Fibroblast of lung (primary cell): Measurements from ENCODE around the gene DDR1. TPM values are rescaled to one million over a fixed set of nuclear protein-coding genes. Genes with fewer than 3 reads are reported as not detected.

Experiments used
- DNase-seq, 2 donors: peaks; one replicate each; pipeline versions ENCODE4 v3.0.0 to v3.0.0-alpha.2; 2010; ENCODE audit warnings: low read depth in 2 of 2
- H2AFZ ChIP-seq: 2 replicates; pipeline ENCODE4 v1.5.1; 2012; ENCODE audit warnings: low read length, control low read depth, inconsistent platforms
- H3K27ac ChIP-seq: 2 replicates; pipeline ENCODE4 v1.5.1; 2011; ENCODE audit warnings: low read length, control low read depth; ENCODE audit not compliant: insufficient read depth
- H3K27me3 ChIP-seq: 2 replicates; pipeline ENCODE4 v1.5.1; 2011; ENCODE audit warnings: mild to moderate bottlenecking, low read length; ENCODE audit not compliant: control insufficient read depth, insufficient read depth
- H3K36me3 ChIP-seq: 2 replicates; pipeline ENCODE4 v1.5.1; 2011; ENCODE audit warnings: low read length; ENCODE audit not compliant: control insufficient read depth, insufficient read depth
- H3K4me1 ChIP-seq: 2 replicates; pipeline ENCODE4 v1.5.1; 2011; ENCODE audit warnings: low read length; ENCODE audit not compliant: control insufficient read depth, insufficient read depth; ENCODE audit errors: extremely low read depth
- H3K4me2 ChIP-seq: 2 replicates; pipeline ENCODE4 v1.5.1; 2011; ENCODE audit warnings: low read length, control low read depth; ENCODE audit not compliant: insufficient read depth; ENCODE audit errors: extremely low read depth
- H3K4me3 ChIP-seq, 4 experiments: fragments of 200-600 bp in 1 of 4; sonication (generic) in 1 of 4; replicated peaks in 1 of 4; 2 replicates each; pipeline ENCODE4 v1.5.1; 2011 to 2016; ENCODE audit warnings: low read length in 4 of 4, low read depth in 3 of 4, mild to moderate bottlenecking in 3 of 4, control low read depth in 2 of 4, inconsistent platforms in 1 of 4, mixed read lengths in 1 of 4; ENCODE audit not compliant: insufficient read depth in 1 of 4; ENCODE audit errors: control extremely low read depth in 1 of 4
- H3K79me2 ChIP-seq: 2 replicates; pipeline ENCODE4 v1.5.1; 2012; ENCODE audit warnings: mild to moderate bottlenecking, low read length, inconsistent platforms; ENCODE audit not compliant: control insufficient read depth, insufficient read depth
- H3K9ac ChIP-seq: 2 replicates; pipeline ENCODE4 v1.5.1; 2011; ENCODE audit warnings: mild to moderate bottlenecking, low read length, control low read depth; ENCODE audit not compliant: insufficient read depth
- H3K9me3 ChIP-seq: 2 replicates; pipeline ENCODE4 v1.5.1; 2012; ENCODE audit warnings: low read depth, low read length; ENCODE audit not compliant: control insufficient read depth, insufficient read depth
- H4K20me1 ChIP-seq: 2 replicates; pipeline ENCODE4 v1.5.1; 2011; ENCODE audit warnings: low read length; ENCODE audit not compliant: control insufficient read depth, insufficient read depth; ENCODE audit errors: extremely low read depth
- EZH2 ChIP-seq: IDR thresholded peaks from 2 replicates; pipeline ENCODE4 v1.5.1; 2012; ENCODE audit warnings: low read length, control low read depth, mild to moderate bottlenecking; ENCODE audit errors: missing control alignments
- polyA plus RNA-seq, 2 donors: library from polyadenylated mRNA; depleted of rRNA in 1 of 2; stranded (reverse) in 1 of 2; unstranded in 1 of 2; fragments of >200 nt; gene quantifications; 2 replicates each; pipeline ENCODE4 v1.2.1, GENCODE V29; 2011 to 2012; ENCODE audit warnings: missing spikeins in 1 of 2
- total RNA-seq: library from RNA; depleted of rRNA; stranded (reverse); fragments of >200 nt; gene quantifications from 2 replicates; pipeline ENCODE4 v1.2.1, GENCODE V29; 2014
- TF ChIP-seq, protein P1 (sequence below), 2 donors: IDR thresholded peaks in 1 of 2; conservative IDR thresholded peaks in 1 of 2; 1 replicate in 1 of 2; 2 replicates in 1 of 2; pipeline ENCODE4 v1.5.1; 2011 to 2012; ENCODE audit warnings: low read length in 2 of 2, control low read depth in 1 of 2, inconsistent platforms in 1 of 2, low read depth in 1 of 2, mild to moderate bottlenecking in 1 of 2

Gene DDR1
- total and polyA plus RNA-seq, 2 donors (not counting 1 experiment from before 2014, with no cell fraction given): 10.9 to 17.5 TPM

DNA sequence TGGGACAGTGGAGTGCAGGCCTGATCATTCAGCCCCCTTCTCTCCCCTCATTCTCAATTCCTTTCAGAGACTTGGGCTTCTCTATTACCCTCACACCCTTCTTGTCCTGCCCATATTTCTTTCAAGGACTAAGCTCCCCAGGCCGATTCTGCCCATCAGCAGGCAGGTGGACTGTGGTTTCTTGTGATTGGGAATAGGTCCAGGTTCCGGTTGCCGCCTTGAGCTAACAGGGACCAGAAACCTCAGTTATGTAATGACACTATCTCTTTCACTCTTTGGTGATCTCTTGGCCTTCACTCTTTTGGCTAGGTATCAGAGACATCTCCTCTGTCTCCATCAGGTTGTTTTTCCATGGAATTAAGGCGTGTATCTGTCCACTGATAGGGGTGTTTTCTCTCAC lies 62.9 kb downstream of the DDR1 start:
- H3K4me1 ChIP-seq: peaks cover 3% of the 10 kb centered on the region
- H3K27ac ChIP-seq: no peak overlapping the region
- no peak overlapping the region for H3K4me3 ChIP-seq
- no peaks in the 10 kb centered on the region for H3K36me3 ChIP-seq
- no peak overlapping the region for H3K4me2 ChIP-seq
- H4K20me1 ChIP-seq: no peaks in the 10 kb centered on the region
- no peak overlapping the region for H3K9ac ChIP-seq
- no peak overlapping the region for H2AFZ ChIP-seq
- DNase-seq: no peak
- TF ChIP-seq, protein P1, sequence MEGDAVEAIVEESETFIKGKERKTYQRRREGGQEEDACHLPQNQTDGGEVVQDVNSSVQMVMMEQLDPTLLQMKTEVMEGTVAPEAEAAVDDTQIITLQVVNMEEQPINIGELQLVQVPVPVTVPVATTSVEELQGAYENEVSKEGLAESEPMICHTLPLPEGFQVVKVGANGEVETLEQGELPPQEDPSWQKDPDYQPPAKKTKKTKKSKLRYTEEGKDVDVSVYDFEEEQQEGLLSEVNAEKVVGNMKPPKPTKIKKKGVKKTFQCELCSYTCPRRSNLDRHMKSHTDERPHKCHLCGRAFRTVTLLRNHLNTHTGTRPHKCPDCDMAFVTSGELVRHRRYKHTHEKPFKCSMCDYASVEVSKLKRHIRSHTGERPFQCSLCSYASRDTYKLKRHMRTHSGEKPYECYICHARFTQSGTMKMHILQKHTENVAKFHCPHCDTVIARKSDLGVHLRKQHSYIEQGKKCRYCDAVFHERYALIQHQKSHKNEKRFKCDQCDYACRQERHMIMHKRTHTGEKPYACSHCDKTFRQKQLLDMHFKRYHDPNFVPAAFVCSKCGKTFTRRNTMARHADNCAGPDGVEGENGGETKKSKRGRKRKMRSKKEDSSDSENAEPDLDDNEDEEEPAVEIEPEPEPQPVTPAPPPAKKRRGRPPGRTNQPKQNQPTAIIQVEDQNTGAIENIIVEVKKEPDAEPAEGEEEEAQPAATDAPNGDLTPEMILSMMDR (conservative IDR thresholded peaks at IDR 0.05 in 1 of 2, IDR thresholded peaks at IDR 0.05 in 1 of 2; ENCODE audit: low read depth in 1 of 2, low read length in 2 of 2): no peak
- no peaks in the 10 kb centered on the region for H3K9me3 ChIP-seq
- H3K79me2 ChIP-seq: no peaks in the 10 kb centered on the region
- peaks cover 30% of the 10 kb centered on the region for H3K27me3 ChIP-seq

DNA sequence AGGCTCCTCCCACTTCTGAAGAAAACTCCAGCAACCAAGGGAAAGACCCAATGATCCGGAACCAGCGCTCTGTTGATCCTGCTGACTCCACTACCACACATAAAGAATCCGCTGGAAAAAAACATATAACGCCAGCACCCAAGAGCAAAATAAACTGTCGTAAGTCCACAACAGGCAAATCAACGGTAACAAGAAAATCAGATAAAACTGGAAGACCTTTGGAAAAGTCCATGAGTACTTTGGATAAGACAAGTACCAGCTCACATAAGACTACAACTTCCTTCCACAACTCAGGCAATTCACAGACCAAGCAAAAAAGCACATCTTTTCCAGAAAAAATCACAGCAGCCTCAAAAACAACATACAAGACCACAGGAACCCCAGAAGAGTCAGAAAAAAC lies 64.5 kb downstream of the DDR1 start:
- Histone ChIP-seq H3K9ac (no peak overlapping the region), H3K4me3 (no peak overlapping the region), H3K36me3 (no peaks in the 10 kb centered on the region), H3K4me1 (no peaks in the 10 kb centered on the region), H4K20me1 (no peaks in the 10 kb centered on the region), H3K9me3 (no peaks in the 10 kb centered on the region), H3K79me2 (no peaks in the 10 kb centered on the region), H2AFZ (no peak overlapping the region), H3K27ac (no peak overlapping the region), H3K27me3 (peaks cover 30% of the 10 kb centered on the region), H3K4me2 (no peak overlapping the region)
- TF ChIP-seq EZH2: no peak
- TF ChIP-seq, protein P1 (conservative IDR thresholded peaks at IDR 0.05 in 1 of 2, IDR thresholded peaks at IDR 0.05 in 1 of 2; ENCODE audit: low read depth in 1 of 2, low read length in 2 of 2): no peak
- DNase-seq: no peak

Other genes starting within 250 kb of the DDR1 start
- gene C6orf136, start 237.4 kb upstream of the DDR1 start, total RNA-seq: 2.5 and 4.4 TPM in 2 replicates
- gene C6orf136, start 237.4 kb upstream of the DDR1 start, polyA plus RNA-seq: 3.6 and 6.3 TPM in 2 replicates
- gene DHX16, start 211.5 kb upstream of the DDR1 start, total RNA-seq: 33.1 and 34.8 TPM in 2 replicates
- 22.5 and 33.2 TPM in 2 replicates for gene DHX16, start 211.5 kb upstream of the DDR1 start, polyA plus RNA-seq
- 44.4 and 63.4 TPM in 2 replicates for gene PPP1R18, start 197.9 kb upstream of the DDR1 start, total RNA-seq
- gene PPP1R18, start 197.9 kb upstream of the DDR1 start, polyA plus RNA-seq: 92.6 and 122 TPM in 2 replicates
- 1.5 and 2.5 TPM in 2 replicates for gene NRM, start 193.5 kb upstream of the DDR1 start, total RNA-seq
- 18.3 and 39.6 TPM in 2 replicates for gene NRM, start 193.5 kb upstream of the DDR1 start, polyA plus RNA-seq
- 3.3 and 5.0 TPM in 2 replicates for gene MDC1, start 167.2 kb upstream of the DDR1 start, total RNA-seq
- 3.3 and 7.4 TPM in 2 replicates for gene MDC1, start 167.2 kb upstream of the DDR1 start, polyA plus RNA-seq
- gene TUBB, start 164.2 kb upstream of the DDR1 start, total RNA-seq: 432 and 551 TPM in 2 replicates
- gene TUBB, start 164.2 kb upstream of the DDR1 start, polyA plus RNA-seq: 1,493 and 2,513 TPM in 2 replicates
- gene FLOT1, start 141.8 kb upstream of the DDR1 start, total RNA-seq: 136 and 180 TPM in 2 replicates
- 301 TPM in 2 replicates for gene FLOT1, start 141.8 kb upstream of the DDR1 start, polyA plus RNA-seq
- gene IER3, start 140.0 kb upstream of the DDR1 start, total RNA-seq: 42.9 and 43.3 TPM in 2 replicates
- 34.2 and 102 TPM in 2 replicates for gene IER3, start 140.0 kb upstream of the DDR1 start, polyA plus RNA-seq
- gene GTF2H4, start 23.7 kb downstream of the DDR1 start, total RNA-seq: 8.7 and 12.2 TPM in 2 replicates
- gene GTF2H4, start 23.7 kb downstream of the DDR1 start, polyA plus RNA-seq: 15.3 and 25.3 TPM in 2 replicates
- 13.1 and 20.5 TPM in 2 replicates for gene VARS2, start 29.7 kb downstream of the DDR1 start, total RNA-seq
- 6.8 and 11.4 TPM in 2 replicates for gene VARS2, start 29.7 kb downstream of the DDR1 start, polyA plus RNA-seq
- gene SFTA2, start 47.7 kb downstream of the DDR1 start, total RNA-seq: not detected in 2 replicates
- not detected in 2 replicates for gene SFTA2, start 47.7 kb downstream of the DDR1 start, polyA plus RNA-seq
- gene MUCL3, start 56.5 kb downstream of the DDR1 start, total RNA-seq: not detected in 2 replicates
- gene MUCL3, start 56.5 kb downstream of the DDR1 start, polyA plus RNA-seq: 0.01 TPM in 1 of 2 replicates, not detected in the other
- gene MUC21, start 99.2 kb downstream of the DDR1 start, total RNA-seq: not detected in 2 replicates
- not detected in 2 replicates for gene MUC21, start 99.2 kb downstream of the DDR1 start, polyA plus RNA-seq
- gene MUC22, start 126.0 kb downstream of the DDR1 start, total RNA-seq: not detected in 2 replicates
- gene MUC22, start 126.0 kb downstream of the DDR1 start, polyA plus RNA-seq: not detected in 2 replicates
- gene C6orf15, start 228.1 kb downstream of the DDR1 start, total RNA-seq: not detected in 2 replicates
- gene C6orf15, start 228.1 kb downstream of the DDR1 start, polyA plus RNA-seq: not detected in 2 replicates
- gene PSORS1C1, start 230.3 kb downstream of the DDR1 start, total RNA-seq: 0.66 and 1.8 TPM in 2 replicates
- 0.40 and 0.41 TPM in 2 replicates for gene PSORS1C1, start 230.3 kb downstream of the DDR1 start, polyA plus RNA-seq
- gene CDSN, start 235.9 kb downstream of the DDR1 start, total RNA-seq: not detected in 2 replicates
- gene CDSN, start 235.9 kb downstream of the DDR1 start, polyA plus RNA-seq: not detected in 2 replicates